ENCODE measurements around the gene IRF5. TPM values are rescaled to one million over a fixed set of nuclear protein-coding genes. Genes with fewer than 3 reads are reported as not detected.

IRF5 gene
- total RNA-seq, 2 experiments from 2014 or later, result 8.2 to 21.9 TPM

GRCh38 chr7:128908750-128909624, 28.7 kb upstream of the IRF5 start:
- H3K9me3 ChIP-seq (ENCODE audit: low read length), result no peaks in the 10 kb centered on the region
- H3K4me2 ChIP-seq (ENCODE audit: low read length), result no peak overlapping the region
- H3K9me2 ChIP-seq (ENCODE audit: insufficient read depth, low read length), result no peaks in the 10 kb centered on the region
- intact Hi-C loops (cut with micrococcal nuclease; ENCODE audit: unreplicated experiment), result no loop called here
- H3K4me1 ChIP-seq (ENCODE audit: insufficient read depth, low read length, poor library complexity, severe bottlenecking), result peaks cover 5% of the 10 kb centered on the region
- no peak for DNase-seq (ENCODE audit: low spot score)
- POLR2A ChIA-PET, result interaction anchor here (0.9 kb wide), 1 partner anchor 57 kb away, joined by 3 read pairs; no protein-coding TSS in a partner anchor
- H3K4me3 ChIP-seq (ENCODE audit: low read depth, low read length, poor library complexity, severe bottlenecking), result no peak overlapping the region
- no peaks in the 10 kb centered on the region for H3K36me3 ChIP-seq (ENCODE audit: insufficient read depth, low read length)
- no peaks in the 10 kb centered on the region for H3K79me2 ChIP-seq (ENCODE audit: insufficient read depth, low read depth, low read length)
- TF ChIP-seq EZH2phosphoT487 (IDR thresholded peaks at IDR 0.05; ENCODE audit: borderline replicate concordance, low read depth, low read length) (no peak), CTCF (conservative IDR thresholded peaks at IDR 0.05; ENCODE audit: low read length) (no peak)
- H4K20me1 ChIP-seq (ENCODE audit: insufficient read depth, low read length), result no peaks in the 10 kb centered on the region
- no peak overlapping the region for H3K27ac ChIP-seq (ENCODE audit: low read depth, low read length, poor library complexity, severe bottlenecking)
- CTCF ChIA-PET (ENCODE audit: unreplicated experiment), result no interaction called here
- no peak overlapping the region for H2AFZ ChIP-seq (ENCODE audit: low read length)
- no TSS peak for BruUV-seq (replicated peaks)

- Histone ChIP-seq H3K4me3 (ENCODE audit: low read depth, low read length, poor library complexity, severe bottlenecking) (no peak overlapping the region), H3K79me2 (ENCODE audit: insufficient read depth, low read depth, low read length) (no peaks in the 10 kb centered on the region), H3K9me2 (ENCODE audit: insufficient read depth, low read length) (no peaks in the 10 kb centered on the region), H3K4me2 (ENCODE audit: low read length) (no peak overlapping the region), H3K27ac (ENCODE audit: low read depth, low read length, poor library complexity, severe bottlenecking) (no peak overlapping the region), H3K4me1 (ENCODE audit: insufficient read depth, low read length, poor library complexity, severe bottlenecking) (no peaks in the 10 kb centered on the region), H3K36me3 (ENCODE audit: insufficient read depth, low read length) (no peaks in the 10 kb centered on the region), H3K9me3 (ENCODE audit: low read length) (no peaks in the 10 kb centered on the region), H2AFZ (ENCODE audit: low read length) (no peak overlapping the region), H4K20me1 (ENCODE audit: insufficient read depth, low read length) (no peaks in the 10 kb centered on the region)
- CTCF ChIA-PET (ENCODE audit: unreplicated experiment), result no interaction called here
- no TSS peak for BruUV-seq (replicated peaks)
- TF ChIP-seq EZH2phosphoT487 (IDR thresholded peaks at IDR 0.05; ENCODE audit: borderline replicate concordance, low read depth, low read length), result no peak
- no peak for TF ChIP-seq CTCF (conservative IDR thresholded peaks at IDR 0.05; ENCODE audit: low read length)
- DNase-seq (ENCODE audit: low spot score), result no peak
- intact Hi-C loops (cut with micrococcal nuclease; ENCODE audit: unreplicated experiment), result no loop called here
- POLR2A ChIA-PET, result interaction anchor here (0.8 kb wide), 1 partner anchor 30 kb away, joined by 3 read pairs; no protein-coding TSS in a partner anchor
These were observed 27.8 kb upstream of the IRF5 start for GRCh38 chr7:128909625-128910568.

All from OCI-LY7 (cell line).